Gastroesophageal sphincter (tissue), 4 donors: ENCODE data around the gene CFP. TPM values are rescaled to one million over a fixed set of nuclear protein-coding genes. Genes with fewer than 3 reads are reported as not detected.

Source experiments
- ATAC-seq: fragments of 150-250 bp; one replicate; pipeline ENCODE4 v1.9.1; 2016; ENCODE audit warnings: mild to moderate bottlenecking, moderate library complexity
- H3K27ac ChIP-seq, 4 donors: fragments of 200-600 bp; sonication (generic) in 3 of 4; 1 replicate in 3 of 4; 2 replicates in 1 of 4; pipeline ENCODE4 v1.5.1; 2016 to 2019
- H3K27me3 ChIP-seq: fragments of 200-600 bp; sonication (generic); one replicate; pipeline ENCODE4 v1.5.1; 2019
- H3K36me3 ChIP-seq, 2 donors: fragments of 200-600 bp; sonication (generic); one replicate each; pipeline ENCODE4 v1.5.1; 2019; ENCODE audit warnings: control low read depth in 1 of 2
- H3K4me1 ChIP-seq, 3 donors: fragments of 200-600 bp; sonication (generic); 1 replicate in 2 of 3; 2 replicates in 1 of 3; pipeline ENCODE4 v1.5.1; 2016 to 2019; ENCODE audit warnings: control low read depth in 2 of 3
- H3K4me3 ChIP-seq, 2 donors: fragments of 200-600 bp; sonication (generic); one replicate each; pipeline ENCODE4 v1.5.1; 2019; ENCODE audit warnings: mild to moderate bottlenecking in 1 of 2, moderate library complexity in 1 of 2
- H3K9me3 ChIP-seq, 3 donors: fragments of 200-600 bp; sonication (generic); one replicate each; pipeline ENCODE4 v1.5.1; 2017 to 2019; ENCODE audit warnings: control low read depth in 2 of 3
- EP300 ChIP-seq: sonication (generic); formaldehyde crosslinking; IDR thresholded peaks from one replicate; pipeline ENCODE4 v1.6.1; 2017; ENCODE audit warnings: antibody characterized with exemption, mild to moderate bottlenecking
- POLR2A ChIP-seq, 2 donors: fragments of 450-650 bp; IDR thresholded peaks; one replicate each; pipeline ENCODE4 v1.6.1; 2017; ENCODE audit warnings: antibody characterized with exemption in 2 of 2, mild to moderate bottlenecking in 2 of 2, moderate library complexity in 1 of 2
- POLR2AphosphoS5 ChIP-seq: sonication (generic); formaldehyde crosslinking; IDR thresholded peaks from one replicate; pipeline ENCODE4 v1.6.1; 2017; ENCODE audit warnings: antibody characterized with exemption
- WGBS, 2 donors: methylation state at CpG; one replicate each; pipeline ENCODE4 v1.1.5; 2018; ENCODE audit warnings: low coverage in 1 of 2; 5-methylcytosine and 5-hydroxymethylcytosine counted together
- total RNA-seq, 4 donors: library from RNA; depleted of rRNA; stranded (reverse); fragments of >200 nt; gene quantifications; one replicate each; pipeline ENCODE4 v1.1.0, GENCODE V29; 2016
- TF ChIP-seq, protein P1 (sequence below), 4 experiments: fragments of 200-600 bp in 2 of 4; fragments of 450-650 bp in 2 of 4; sonication (generic) in 1 of 4; IDR thresholded peaks; one replicate each; pipeline ENCODE4 v1.5.1; 2017 to 2019; ENCODE audit warnings: antibody characterized with exemption in 4 of 4, mild to moderate bottlenecking in 2 of 4, moderate library complexity in 2 of 4

CFP gene
- total RNA-seq, 4 donors from 2014 or later = 0.78 to 18.4 (median 4.7) TPM

DNA sequence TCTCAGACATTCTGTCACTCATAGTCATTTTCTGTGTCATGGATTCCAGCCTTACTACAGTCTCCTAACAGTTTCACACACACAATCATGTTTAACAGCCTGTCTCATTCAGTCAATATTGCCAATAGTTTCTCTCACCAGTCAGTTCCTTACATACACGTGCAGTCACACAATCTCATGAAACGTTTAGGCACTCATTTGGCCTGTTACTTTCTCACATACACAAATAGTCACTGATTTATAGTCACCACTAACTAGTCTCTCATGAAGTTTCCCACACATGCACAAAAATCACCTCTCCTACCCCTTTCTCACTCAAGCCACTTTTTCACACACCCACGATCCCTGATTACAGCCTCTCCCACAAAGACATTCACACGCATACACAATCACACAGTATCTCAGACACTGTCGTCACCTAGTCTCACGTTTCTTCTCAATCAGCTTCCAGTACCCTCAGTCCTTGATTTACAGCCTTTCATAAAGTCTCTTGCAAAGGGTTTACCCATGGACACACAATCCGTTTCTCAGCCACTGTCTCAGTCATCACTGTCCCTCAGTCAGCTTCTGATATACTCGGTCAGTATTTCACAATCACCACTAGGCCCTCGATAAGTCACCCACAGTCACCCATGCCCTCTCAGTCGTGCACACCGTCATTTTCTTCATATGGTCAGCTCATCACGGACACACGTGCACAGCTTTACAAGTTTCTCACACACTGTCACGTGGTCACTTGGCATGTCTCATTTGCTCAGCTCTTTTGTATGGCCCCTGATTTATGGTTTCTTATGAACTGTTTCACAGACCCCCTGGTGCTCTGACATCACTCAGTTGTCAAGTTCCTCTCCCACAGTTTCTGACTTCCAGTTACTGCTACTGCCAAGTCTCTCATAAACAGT lies 4.2 kb upstream of the CFP start:
- 66 to 67% methylated on average over 14 of the region's 14 CpGs for WGBS, 2 donors

DNA sequence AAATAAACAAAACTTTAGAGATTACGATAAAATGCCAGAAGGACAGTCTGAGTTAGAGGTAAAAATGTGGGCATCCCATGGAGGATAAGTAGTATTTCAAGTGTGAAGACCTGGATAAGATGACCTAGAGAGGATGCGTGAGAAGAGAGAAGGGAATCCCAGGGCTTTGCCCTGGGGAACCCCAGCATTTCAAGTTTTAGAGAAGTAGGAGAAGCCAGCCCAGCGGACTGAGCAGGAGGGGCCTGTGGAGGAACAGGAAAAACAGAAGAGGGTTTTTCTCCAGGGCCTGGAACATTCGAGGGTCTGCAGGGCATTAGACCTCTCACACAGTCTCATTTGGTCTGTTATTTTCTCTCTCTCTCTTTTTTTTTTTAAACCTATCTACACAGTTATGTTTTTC lies 2.9 kb upstream of the CFP start:
- no peak for ATAC-seq
- H3K36me3 ChIP-seq = peaks cover 0 to 36% of the 10 kb centered on the region in 2 donors
- no peak overlapping the region for H3K4me3 ChIP-seq
- no peak overlapping the region for H3K27ac ChIP-seq
- H3K4me1 ChIP-seq = no peaks in the 10 kb centered on the region
- WGBS, 2 donors = 47 to 56% methylated on average over 4 of the region's 4 CpGs
- no peaks in the 10 kb centered on the region for H3K9me3 ChIP-seq
- no peak for TF ChIP-seq POLR2A (IDR thresholded peaks at IDR 0.05)
- TF ChIP-seq, protein P1, sequence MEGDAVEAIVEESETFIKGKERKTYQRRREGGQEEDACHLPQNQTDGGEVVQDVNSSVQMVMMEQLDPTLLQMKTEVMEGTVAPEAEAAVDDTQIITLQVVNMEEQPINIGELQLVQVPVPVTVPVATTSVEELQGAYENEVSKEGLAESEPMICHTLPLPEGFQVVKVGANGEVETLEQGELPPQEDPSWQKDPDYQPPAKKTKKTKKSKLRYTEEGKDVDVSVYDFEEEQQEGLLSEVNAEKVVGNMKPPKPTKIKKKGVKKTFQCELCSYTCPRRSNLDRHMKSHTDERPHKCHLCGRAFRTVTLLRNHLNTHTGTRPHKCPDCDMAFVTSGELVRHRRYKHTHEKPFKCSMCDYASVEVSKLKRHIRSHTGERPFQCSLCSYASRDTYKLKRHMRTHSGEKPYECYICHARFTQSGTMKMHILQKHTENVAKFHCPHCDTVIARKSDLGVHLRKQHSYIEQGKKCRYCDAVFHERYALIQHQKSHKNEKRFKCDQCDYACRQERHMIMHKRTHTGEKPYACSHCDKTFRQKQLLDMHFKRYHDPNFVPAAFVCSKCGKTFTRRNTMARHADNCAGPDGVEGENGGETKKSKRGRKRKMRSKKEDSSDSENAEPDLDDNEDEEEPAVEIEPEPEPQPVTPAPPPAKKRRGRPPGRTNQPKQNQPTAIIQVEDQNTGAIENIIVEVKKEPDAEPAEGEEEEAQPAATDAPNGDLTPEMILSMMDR (IDR thresholded peaks at IDR 0.05) = no peak
- TF ChIP-seq POLR2AphosphoS5 = no peak
- no peak for TF ChIP-seq EP300
- no peaks in the 10 kb centered on the region for H3K27me3 ChIP-seq

More for the DNA sequence above, 4.2 kb upstream of the CFP start:
- no peak for TF ChIP-seq POLR2A (IDR thresholded peaks at IDR 0.05)
- no peak for TF ChIP-seq POLR2AphosphoS5
- TF ChIP-seq, protein P1 (IDR thresholded peaks at IDR 0.05) = no peak
- no peak for TF ChIP-seq EP300
- Histone ChIP-seq H3K36me3 (peaks cover 0 to 49% of the 10 kb centered on the region in 2 donors), H3K4me3 (no peak overlapping the region), H3K27ac (no peak overlapping the region), H3K9me3 (no peaks in the 10 kb centered on the region), H3K27me3 (no peaks in the 10 kb centered on the region), H3K4me1 (no peaks in the 10 kb centered on the region)
- ATAC-seq = no peak

DNA sequence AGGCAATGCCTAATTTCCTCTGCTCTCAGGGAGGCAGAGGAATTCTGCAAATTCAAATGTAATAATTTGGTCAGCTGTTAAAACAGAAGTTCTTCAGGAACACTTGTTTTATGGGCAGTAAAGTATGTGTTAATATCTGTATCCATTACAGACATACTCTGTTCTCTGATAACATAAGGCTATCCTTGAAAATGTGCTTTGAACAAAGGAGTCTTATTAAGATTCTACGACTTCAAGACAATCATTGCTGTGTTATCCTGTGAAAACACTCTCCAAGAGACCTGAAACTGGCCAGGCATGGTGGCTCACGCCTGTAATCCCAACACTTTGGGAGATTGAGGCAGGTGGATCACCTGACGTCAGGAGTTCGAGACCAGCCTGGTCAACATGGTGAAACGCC lies 1.9 kb upstream of the CFP start:
- no peaks in the 10 kb centered on the region for H3K27me3 ChIP-seq
- no peaks in the 10 kb centered on the region for H3K4me1 ChIP-seq
- no peaks in the 10 kb centered on the region for H3K9me3 ChIP-seq
- H3K36me3 ChIP-seq = peaks cover 0 to 26% of the 10 kb centered on the region in 2 donors
- no peak for ATAC-seq
- no peak overlapping the region for H3K27ac ChIP-seq
- no peak overlapping the region for H3K4me3 ChIP-seq
- TF ChIP-seq EP300 = no peak
- TF ChIP-seq POLR2AphosphoS5 = no peak
- TF ChIP-seq POLR2A (IDR thresholded peaks at IDR 0.05) = no peak
- TF ChIP-seq, protein P1 (IDR thresholded peaks at IDR 0.05) = no peak
- 50% methylated on average over 1 of the region's 5 CpGs; no CpG with 5 or more reads in 1 of the 2 donors for WGBS, 2 donors

DNA sequence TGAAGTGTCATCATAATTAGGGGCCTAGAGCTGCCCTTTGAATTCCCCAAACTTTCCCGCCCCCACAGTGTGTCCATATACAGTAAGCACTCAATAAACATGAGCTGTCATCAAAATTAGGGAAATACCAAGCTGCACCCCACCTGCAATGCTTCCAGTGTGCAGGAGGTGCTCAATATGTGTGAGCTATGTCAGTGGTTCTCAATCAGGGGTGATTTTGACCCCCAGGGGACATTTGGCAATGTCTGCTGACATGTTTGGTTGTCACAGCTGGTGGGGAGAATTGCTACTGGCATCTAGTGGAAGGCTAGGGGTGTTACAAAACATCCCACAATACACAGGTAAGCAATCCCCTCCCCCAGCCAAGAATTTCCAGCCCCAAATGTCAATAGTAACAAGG lies 748 bp downstream of the CFP start:
- no peaks in the 10 kb centered on the region for H3K36me3 ChIP-seq
- peaks cover 0 to under 1% (median 0%) of the 10 kb centered on the region in 3 donors for H3K4me1 ChIP-seq
- TF ChIP-seq POLR2AphosphoS5 (no peak), POLR2A (IDR thresholded peaks at IDR 0.05) (no peak), EP300 (no peak)
- TF ChIP-seq, protein P1 (IDR thresholded peaks at IDR 0.05) = no peak
- no peaks in the 10 kb centered on the region for H3K9me3 ChIP-seq
- H3K27ac ChIP-seq = no peak overlapping the region
- H3K4me3 ChIP-seq = no peak overlapping the region
- no peak for ATAC-seq
- H3K27me3 ChIP-seq = no peaks in the 10 kb centered on the region
- 60% methylated on average over 1 of the region's 1 CpG; no CpG with 5 or more reads in 1 of the 2 donors for WGBS, 2 donors

DNA sequence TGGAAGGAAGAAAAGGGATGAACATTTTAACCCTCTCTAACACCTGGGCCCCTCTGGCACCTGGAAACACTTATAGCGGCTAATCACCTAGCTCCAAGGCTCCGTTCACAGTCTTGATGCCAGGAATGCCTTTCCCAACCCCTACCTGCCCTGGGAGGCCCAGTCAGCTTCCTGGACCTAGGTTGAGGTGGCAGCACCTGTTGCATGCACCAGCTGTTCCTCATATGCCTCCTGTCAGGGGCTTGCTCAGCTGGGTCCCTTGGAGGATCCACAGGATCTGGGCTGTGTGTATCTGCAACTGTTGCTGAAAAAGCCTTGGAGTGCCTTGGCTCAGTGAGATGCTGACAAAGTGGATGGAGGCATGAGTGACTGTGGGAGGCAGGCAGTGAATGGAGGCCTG lies 4.4 kb downstream of the CFP start:
- Histone ChIP-seq H3K27ac (no peak overlapping the region), H3K36me3 (no peaks in the 10 kb centered on the region), H3K27me3 (peaks cover 7% of the 10 kb centered on the region), H3K9me3 (no peaks in the 10 kb centered on the region), H3K4me3 (no peak overlapping the region), H3K4me1 (peaks cover 0 to 7% (median 0%) of the 10 kb centered on the region in 3 donors)
- ATAC-seq = no peak
- no peak for TF ChIP-seq EP300
- TF ChIP-seq POLR2A (IDR thresholded peaks at IDR 0.05) = no peak
- TF ChIP-seq, protein P1 (IDR thresholded peaks at IDR 0.05) = no peak
- TF ChIP-seq POLR2AphosphoS5 = no peak
- WGBS, 2 donors = 50% methylated on average over 2 of the region's 2 CpGs; no CpG with 5 or more reads in 1 of the 2 donors
